HG03060 (cell line): ENCODE measurements around the gene MDH2.
"Not testable (repeated sequence)": the region's sequence is repeated elsewhere in the genome, so short reads cannot be mapped to it uniquely, and the experiment has no call there.

Experiments
- ATAC-seq: cut with Tn5 transposase; IDR thresholded peaks from one replicate; pipeline ENCODE4 v1.9.1; 2021; ENCODE audit warnings: low read depth, moderate number of reproducible peaks; ENCODE audit not compliant: unreplicated experiment

The MDH2 gene

GRCh38 chr7:76069238-76069638, 21.3 kb downstream of the MDH2 start:
- ATAC-seq = no peak

DNA sequence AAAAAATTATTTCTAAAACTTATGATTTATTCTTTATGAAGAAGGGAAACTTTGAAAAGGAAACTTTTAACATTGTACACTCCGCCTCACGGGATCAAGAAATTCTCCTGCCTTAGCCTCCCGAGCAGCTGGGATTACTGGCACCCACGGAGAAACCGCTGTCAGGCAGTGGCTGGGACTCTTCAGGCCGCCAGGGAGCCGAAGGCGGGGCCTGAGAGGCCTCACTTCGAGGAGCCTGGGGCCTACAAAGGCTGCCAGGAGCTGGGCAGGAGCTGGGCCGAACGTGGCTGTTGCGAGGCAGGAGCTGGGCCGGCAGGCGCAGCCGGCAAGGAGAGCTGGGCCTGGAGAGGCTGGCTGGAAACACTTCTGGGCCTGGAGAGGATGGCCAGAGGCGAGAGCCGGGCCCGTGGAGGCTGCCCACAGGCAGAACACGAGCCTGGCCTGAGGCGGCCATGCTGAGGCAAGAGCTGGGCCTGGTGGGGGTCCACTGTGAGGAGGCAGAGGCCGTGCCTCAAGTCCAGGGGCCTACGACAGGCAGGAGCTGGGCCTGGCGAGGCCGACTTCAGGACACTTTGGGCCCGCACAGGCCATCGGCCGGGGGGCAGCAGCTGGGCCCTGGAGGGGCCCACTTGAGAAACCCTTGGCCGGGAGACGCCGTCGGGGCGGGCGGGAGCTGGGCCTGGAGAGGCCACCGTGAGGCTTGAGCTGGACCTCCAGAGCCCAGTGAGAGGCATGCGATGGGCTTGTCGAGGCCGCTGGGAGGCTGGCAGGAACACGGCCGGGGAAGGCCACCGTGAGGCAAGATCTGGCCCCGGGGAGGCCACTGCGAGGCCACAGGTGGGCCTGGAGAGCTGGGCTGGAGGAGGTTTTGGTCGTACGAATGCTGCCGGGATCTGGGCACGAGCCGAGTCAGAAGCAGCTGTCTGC, 23.7 kb downstream of the MDH2 start:
- ATAC-seq = no peak

DNA sequence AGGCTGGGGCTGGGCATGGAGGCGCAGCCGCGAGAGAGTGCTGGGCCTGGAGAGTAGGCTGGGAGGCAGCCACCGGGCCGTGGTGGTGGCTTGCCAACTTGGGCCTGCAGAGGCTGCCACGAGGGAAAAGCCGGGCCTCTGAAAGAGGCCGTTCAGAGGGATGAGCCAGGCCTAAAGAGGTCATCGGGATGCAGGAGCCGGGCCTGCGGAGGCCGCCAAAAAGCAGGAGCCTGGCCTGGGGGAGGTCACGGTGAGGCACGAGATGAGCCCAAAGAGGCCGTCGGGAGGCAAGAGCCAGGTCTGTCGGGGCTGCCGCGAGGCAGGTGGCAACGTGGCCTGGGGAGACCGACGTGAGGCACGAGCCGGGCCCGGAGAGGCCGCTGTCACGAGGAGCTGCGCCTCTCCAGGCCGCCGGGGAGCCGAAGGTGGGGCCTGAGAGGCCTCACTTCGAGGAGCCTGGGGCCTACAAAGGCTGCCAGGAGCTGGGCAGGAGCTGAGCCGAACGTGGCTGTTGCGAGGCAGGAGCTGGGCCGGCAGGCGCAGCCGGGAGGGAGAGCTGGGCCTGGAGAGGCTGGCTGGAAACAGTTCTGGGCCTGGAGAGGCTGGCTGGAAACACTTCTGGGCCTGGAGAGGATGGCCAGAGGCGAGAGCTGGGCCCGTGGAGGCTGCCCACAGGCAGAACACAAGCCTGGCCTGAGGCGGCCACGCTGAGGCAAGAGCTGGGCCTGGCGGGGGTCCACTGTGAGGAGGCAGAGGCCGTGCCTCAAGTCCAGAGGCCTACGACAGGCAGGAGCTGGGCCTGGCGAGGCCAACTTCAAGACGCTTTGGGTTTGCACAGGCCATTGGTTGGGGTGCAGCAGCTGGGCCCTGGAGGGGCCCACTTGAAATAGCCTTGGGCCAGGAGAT, 24.6 kb downstream of the MDH2 start:
- ATAC-seq = no peak

DNA sequence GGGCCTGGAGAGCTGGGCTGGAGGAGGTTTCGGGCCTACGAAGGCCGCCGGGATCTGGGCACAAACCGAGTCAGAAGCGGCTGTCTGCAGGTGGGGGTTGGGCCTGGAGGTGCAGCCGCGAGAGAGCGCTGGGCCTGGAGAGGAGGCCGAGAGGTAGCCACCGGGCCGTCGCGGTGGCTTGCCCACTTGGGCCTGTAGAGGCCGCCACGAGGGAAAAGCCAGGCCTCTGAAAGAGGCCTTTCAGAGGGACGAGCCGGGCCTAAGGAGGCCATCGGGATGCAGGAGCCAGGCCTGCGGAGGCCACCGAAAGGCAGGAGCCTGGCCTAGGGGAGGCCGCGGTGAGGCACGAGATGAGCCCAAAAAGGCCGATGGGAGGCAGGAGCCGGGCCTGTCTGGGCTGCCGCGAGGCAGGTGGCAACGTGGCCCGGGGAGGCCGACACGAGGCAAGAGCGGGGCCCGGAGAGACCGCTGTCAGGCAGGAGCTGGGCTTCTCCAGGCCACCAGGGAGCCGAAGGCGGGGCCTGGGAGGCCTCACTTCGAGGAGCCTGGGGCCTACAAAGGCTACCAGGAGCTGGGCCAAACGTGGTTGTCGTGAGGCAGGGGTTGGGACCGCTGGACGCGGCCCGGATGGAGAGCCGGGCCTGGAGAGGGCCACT, 25.6 kb downstream of the MDH2 start:
- ATAC-seq = no peak

DNA sequence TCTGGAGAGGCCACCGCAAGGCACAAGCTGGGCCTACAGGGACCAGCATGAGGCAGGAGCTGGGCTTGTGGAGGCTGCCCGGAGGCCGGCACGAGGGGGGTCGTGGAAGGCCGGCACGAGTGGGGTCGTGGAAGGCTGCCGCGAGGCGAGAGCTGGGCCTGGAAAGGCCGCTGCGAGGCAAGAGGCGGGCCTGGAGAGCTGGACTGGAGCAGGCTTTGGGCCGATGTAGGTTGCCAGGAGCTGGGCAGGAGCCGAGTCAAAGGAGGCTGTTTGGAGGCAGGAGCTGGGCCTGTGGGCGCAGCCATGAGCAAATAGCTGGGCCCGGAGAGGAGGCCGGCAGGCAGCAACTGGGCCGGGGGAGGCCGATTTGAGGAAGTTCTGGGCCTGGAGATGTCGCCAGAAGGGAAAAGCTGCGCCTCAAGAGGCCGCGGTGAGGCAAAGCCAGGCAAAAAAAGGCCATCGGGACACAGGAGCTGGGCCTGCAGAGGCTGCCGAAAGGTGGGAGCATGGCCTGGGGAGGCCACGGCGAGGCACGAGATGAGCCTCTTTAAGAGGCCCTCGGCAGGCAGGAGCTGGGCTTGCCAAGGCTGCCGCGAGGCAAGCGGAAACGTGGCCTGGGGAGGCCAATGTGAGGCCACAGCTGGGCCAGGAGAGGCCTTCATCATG, 26.5 kb downstream of the MDH2 start:
- ATAC-seq = no peak

DNA sequence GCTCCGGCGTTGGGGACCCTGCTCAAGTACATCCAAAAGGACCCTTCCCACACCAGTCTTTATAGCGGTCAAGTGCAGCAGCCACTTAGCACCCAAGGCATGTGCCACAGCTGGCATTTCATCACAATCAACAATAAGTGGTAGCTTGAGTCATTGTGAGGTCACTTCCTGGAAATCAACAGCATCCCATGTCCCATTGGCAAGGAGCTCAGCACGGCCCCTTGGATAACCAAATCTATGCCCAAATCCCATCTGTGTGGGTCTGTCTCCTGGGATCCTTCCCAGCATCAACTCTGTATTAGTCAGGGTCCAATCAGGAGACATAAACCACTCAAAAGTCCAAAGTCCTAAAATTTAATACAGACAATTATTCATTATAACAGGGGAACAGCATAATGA, 27.1 kb downstream of the MDH2 start:
- ATAC-seq = no peak

DNA sequence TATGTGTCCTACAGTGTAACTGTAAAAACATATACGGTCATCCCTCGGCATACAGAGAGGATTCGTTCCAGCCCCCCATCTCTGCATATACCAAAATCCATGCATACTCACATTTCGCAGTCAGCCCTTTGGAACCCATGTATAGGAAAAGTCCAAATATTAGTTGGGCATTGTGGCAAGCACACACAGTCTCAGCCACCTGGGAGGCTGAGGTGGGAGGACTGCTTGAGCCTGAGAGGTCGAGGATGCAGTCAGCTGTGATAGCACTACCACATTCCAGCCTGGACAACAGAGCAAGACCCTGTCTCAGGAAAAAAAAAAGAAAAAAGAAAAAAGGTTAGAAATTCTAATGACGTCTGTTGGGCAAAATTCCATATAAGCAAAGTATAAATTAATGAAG, 29.1 kb downstream of the MDH2 start:
- no peak for ATAC-seq

- no peak for ATAC-seq
Observed at GRCh38 chr7:76077435-76077834, 29.5 kb downstream of the MDH2 start.

DNA sequence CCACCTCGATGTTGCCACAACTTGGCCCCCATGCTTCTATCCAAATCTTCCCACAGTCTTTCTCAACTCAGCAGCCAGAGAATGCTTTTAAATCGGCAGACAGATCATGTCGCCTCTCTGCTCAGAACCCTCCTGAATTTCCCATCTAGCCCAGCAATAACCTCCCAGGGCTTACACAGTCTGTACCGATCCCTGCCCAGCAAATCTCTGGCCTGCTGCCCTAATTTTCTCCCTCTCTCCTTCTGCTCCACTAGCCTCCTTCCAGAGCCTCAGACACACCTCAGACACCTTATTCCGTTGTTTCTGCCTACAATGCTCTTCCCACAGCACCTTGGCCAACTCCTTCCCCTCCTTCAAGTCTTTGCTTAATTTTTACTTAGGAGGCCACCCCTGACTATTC, 32.3 kb downstream of the MDH2 start:
- ATAC-seq = no peak

DNA sequence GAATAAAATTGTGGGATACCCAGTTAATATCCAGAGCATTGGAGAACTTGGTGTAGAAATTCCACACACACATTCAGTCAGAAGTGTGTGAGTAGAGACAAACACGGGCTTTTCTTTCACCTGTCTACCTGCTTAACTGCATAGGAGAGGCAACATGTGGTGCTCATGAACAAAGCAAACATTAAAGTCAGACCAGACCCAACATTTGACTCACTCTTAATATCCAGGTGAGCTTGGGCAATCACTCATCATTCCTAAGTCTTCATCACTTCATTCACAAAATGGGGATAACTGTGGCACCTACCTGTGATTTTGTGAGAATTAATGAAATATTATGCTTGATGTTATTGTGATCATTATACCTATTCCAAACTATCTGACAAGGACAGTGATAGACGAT, 36.2 kb downstream of the MDH2 start:
- not testable (repeated sequence) for ATAC-seq

- ATAC-seq = no peak
Observed at GRCh38 chr7:76086070-76086469, 38.2 kb downstream of the MDH2 start.

GRCh38 chr7:76087362-76087791, 39.5 kb downstream of the MDH2 start:
- ATAC-seq = not testable (repeated sequence)

- ATAC-seq = no peak
Observed at GRCh38 chr7:76089865-76090475, 42.1 kb downstream of the MDH2 start.

DNA sequence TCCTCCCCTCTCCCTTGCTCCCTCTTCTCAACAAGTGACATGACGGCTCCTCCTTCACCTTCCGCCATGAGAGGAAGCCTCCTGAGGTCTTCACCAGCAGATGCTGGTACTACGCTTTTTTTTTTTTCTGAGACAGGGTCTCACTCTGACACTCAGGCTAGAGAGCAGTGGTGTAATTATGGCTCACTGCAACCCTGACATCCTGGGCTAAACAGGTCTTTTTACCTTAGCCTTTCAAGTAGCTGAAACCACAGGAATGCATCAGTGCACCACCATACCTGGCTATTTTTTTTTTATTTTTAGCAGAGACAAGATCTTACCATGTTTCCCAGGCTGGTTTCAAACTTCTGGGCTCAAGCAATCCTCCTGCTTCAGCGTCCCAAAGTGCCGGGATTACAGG, 43.6 kb downstream of the MDH2 start:
- no peak for ATAC-seq

GRCh38 chr7:76093531-76093930, 45.6 kb downstream of the MDH2 start:
- ATAC-seq = not testable (repeated sequence)

GRCh38 chr7:76094326-76094725, 46.4 kb downstream of the MDH2 start:
- ATAC-seq = not testable (repeated sequence)

DNA sequence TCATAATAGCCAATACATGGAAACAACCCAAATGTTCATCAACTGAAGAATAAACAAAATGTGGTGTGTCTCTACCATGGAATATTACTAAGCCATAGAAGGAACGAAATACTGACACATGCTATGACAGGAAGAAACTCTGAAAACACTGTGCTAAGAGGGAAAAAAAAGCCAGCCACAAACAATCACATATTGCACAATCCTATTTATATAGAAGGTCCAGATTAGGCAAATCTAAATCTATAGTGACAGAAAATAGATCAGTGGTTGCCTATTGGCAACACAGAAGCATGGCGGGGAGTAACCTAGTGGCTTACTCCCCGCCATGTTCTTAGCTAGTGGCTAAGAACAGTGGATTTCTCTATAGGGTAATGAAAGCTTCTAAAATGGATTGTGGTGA, 48.0 kb downstream of the MDH2 start:
- no peak for ATAC-seq

DNA sequence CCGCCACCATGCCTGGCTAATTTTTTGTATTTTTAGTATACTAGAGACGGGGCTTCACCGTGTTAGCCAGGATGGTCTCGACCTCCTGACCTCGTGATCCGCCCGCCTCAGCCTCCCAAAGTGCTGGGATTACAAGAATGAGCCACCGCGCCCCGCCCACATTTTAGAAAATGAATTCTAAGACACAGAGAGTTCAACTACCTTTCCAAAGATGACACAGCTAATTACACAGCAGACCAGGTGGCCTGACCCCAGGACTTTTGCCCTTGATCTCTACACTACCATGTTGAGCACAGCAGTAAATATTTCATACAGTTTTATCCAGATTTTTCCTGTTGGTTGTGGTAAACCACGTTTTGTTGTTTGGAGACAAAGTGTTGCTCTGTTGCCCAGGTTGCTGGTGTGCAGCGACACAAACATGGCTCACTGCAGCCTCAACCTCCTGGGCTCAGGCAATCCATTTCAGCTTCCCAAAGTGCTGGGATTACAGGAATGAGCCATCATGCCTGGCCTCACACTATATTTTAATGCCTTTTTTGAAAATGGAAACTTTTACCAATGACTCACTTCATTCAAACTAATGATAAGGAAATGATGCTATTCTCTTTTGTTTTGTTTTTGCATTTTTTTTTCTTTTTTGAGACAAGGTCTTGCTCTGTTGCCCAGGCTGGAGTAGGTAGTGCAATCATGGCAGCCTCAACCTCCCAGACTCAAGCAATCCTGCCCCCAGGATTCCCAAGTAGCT, 54.0 kb downstream of the MDH2 start:
- not testable (repeated sequence) for ATAC-seq

GRCh38 chr7:76103788-76104187, 55.9 kb downstream of the MDH2 start:
- not testable (repeated sequence) for ATAC-seq
